Stimulated activated CD8-positive, alpha-beta memory T cell treated with anti-CD3 and anti-CD28 coated beads, Interleukin-7, amount 100 ng/mL, for 48 hours (primary cell): ENCODE results near the gene NUP133.
"Not testable (repeated sequence)": the region's sequence is repeated elsewhere in the genome, so short reads cannot be mapped to it uniquely, and the experiment has no call there.

ENCODE experiments used
- DNase-seq, 2 donors: peaks; one replicate each; pipeline ENCODE4 v3.0.0-alpha.2; 2020; ENCODE audit warnings: low read depth in 1 of 2; ENCODE audit errors: extremely low read depth in 1 of 2

NUP133 gene

DNA sequence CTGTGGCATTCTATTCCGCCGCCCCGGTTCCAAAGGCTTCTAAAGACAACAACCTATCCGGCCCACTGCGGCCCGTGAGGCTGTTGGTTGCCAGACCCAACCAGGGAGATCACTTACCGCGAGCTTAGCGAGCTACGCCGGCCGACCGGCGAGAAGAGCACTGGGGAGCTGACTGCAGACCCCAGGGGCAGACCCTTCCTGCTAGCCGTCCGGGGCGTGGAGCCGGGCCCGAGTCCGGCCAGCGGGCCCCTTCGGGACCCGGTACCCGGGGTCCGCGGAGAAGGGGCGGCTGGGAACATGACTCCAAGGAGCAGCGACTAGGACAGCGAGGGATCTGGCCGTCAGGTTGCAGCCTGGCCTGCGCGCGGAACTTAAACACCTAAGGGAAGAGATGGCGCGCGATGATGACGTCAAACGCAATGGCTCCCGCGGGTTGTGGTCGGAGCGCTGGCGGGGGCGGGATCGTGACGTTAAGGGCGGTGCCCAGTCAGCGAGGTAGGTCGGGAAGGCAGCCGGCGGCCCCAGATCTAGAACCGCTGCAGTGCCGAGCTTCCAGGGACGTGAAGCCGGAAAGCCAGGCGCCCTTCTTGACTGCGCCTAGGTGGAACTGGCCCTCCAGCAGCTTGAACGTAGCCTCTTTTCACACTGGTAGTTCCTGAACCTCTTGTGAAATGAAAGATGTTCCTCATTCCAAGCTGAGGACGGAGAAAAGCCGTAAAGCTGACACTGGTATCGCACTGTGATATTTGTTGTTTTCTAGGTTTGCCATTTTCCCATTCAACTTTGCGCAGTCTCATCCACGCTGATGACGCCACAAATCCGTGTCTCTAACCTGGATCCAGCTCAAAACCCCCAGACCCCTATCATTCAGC is at the start of gene NUP133:
Gene NUP133 (minus strand): TSS at position 391 of the 872 bp plus-strand sequence. CDS start 92 bp downstream, at position 299.
- peak; percentile 96 for DNase-seq

DNA sequence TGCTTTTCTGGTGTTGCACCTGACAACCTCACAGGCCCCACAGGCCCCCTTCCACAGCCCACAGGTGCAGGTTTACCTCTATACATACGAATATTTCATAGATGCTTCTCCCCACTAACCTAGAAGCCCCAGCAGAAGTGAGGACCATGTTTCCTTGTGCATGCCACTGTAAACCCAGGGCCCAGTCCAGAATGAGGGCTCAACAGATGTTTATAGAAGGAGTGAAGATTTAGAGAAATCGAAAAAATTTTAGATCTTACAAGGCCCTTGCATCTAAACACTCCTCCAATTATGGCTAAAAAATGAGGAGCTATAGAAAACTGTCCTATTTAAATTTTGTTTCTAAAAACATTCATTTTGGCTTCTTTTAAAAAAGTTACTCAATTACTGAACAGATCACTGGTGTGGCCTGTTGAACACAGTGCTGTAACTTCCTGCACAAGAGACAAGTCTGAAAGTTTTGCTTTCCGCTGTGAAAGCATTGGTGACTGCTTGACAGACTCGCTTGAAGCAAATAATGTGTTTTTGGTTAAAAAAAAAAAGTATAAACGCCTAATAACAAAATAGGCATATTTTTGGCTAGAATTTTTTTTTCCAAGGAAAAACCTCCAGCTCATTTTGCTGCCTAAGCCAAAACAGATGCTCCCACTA is 49.2 kb upstream of the NUP133 start:
- DNase-seq = no peak

DNA sequence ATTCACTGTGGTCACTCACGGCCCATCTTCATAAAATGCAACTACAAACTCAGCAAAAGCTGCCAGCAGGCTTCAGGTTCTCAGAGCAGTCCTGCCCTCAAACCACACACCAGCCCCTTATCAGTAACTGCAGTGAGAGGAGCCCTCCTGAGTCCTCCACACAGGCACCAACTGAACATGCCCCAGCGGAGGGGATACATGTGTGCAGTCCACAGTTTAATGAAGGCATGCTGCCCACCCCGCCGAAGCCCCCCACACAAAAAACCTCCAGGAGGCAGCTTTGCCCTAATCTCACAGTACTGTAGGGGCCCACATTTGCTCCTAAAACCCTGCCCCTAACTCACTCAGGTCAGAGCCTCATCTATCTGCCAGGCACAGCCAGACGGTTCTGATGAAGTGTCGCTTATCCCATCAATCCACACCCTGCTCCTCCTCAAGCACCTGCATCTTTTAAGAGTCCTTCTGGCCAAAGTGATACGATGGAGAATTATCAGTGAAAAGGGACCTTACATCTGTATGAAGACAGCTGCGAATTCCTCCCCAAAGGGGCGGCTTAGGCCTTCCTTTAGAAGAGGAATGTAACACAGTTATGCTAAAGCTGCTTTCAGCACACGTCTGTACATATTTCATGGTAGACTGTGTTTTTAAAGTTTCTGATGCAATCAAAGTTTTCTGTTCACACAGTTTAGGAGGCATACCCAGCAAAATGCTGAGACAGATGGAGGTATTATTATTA is 46.9 kb upstream of the NUP133 start:
- DNase-seq = no peak

DNA sequence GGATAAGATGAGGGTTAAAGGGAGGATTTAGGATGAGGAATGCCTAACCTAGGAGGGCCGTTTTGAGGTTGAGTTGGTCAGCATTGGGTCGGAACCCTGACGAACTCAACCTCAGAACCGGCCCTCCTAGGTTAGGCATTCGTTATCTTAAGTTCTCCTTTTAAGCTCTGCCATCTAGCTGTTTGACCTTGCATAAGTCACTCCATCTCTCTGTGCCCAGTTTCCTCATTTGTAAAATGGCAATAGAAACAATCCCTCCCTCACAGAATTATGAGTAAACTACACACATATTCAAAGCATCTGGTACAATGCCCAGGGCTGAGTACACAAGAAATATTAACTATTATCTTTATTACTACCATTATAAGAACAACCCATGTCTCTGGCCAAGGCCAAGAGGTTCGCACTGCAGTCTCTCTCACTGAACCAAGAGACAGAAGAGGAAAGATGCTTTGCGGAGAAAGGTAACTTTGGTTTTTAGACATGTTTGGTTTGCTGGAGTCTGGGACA is 45.5 kb upstream of the NUP133 start:
- DNase-seq = no peak

DNA sequence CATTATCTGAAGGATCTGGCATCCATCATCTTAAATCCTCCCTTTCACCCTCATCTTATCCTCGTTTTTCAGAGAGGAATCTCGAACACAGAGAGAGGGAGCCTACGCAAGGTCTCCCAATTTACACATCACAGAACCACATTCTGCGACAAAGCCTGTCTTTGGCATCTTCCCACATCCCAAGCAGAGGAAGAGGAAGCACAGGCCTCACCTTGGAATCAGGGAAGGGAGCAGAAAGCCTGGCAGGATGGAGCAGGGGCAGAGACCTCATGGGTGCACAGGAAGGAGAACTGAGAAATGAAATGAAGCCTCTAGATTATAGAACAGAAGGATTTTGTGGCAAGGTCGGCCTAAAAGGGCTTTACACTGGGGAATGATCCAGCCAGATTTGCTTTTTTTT is 44.6 kb upstream of the NUP133 start:
- no peak for DNase-seq

DNA sequence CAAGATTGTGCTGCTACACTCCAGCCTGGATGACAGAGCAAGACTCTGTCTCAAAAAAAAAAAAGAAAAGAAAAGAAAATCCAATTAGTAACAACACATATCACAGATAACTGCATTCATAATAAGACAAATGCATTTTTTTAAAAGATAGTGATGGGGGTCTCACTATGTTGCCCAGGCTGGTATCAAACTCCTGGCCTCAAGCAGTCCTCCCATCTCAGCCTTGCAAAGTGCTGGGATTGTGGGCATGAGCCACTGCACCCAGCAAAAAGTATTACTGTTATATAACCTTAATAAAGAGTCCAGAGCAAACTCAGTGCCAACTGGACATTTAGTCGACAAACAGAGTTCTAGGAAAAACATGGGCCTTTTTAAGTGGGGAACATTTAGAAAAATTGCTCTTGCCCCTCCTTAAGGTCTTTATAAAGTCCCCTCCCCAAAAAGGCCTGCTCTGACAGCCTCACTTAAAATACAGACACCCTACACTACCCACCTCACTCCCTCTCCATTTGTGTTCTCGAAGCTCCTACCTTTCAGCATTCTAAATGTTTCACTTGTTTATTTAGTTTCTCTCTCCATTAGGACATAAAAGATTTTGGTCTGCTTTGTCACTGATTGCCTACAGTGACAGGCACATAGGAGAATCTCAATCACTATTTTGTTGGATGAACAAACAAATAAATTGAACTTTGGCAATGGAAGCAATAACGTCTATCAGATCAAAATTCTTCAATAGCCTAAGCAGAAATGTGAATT is 42.8 kb upstream of the NUP133 start:
- no peak for DNase-seq

DNA sequence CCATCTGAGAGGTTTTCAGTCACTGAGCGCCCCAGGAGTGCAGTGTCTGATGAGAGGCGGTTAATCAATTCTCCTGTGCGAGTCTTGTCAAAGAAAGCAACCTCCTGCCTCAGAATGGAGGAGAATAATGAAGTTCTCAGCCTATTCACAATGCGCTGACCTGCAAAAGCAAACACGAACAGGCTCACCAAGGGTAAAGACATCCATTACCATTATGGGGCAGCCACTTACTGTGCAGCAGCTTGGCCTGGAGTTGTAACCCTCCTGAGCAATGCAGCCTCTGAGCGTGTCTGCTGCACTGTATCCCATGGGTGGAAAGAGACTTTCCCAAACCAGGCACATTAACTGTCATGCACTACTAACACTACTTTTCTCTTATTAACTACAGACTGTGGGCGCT is 39.4 kb upstream of the NUP133 start:
- DNase-seq = no peak

DNA sequence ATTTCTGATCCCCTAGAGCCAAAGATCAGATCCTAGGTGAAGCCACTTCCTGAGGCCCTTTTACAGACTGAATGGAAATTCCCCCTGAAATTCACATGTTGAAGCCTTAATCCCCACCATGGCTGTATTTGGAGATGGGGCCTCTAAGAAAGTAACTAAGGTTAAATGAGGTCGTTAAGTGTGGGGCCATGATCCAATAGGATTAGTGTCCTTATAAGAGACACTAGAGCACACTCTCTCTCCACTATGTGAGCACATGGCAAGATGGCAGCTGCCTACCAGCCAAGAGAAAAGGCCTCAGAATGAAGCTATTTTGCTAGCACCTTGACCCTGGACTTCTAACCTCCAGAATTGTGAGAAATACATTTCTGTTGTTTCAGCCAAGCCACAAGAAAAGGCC is 36.4 kb upstream of the NUP133 start:
- DNase-seq = no peak

DNA sequence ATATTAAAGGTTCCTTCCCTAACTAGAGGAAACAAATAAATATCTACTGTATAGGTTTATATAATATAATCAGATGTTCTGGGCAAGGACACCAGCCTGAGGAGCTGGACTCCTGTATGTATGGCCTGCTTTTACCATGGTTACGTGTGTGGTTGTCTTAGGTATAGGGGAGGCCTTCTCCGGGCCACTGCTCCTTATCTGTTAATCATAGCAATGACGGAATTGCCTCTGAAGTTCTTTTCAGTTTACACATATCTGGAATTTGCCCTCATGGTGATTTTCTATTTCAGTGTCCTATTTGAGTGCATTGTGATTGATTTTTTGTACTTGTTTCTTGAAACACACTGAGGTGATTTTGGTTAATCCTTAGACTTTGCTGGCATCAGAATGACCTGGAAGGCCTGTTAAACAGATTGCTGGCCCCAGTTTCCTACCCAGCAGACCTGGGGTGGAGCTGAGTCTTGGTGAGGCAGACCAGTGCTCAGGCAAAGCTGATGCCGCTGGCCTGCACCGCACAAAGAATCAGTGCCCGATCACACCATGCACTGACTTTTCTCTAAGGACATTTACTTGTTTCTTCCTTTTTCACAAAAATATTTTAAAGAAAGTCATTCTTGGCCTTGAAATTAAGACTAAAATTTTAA is 31.8 kb upstream of the NUP133 start:
- DNase-seq = no peak

DNA sequence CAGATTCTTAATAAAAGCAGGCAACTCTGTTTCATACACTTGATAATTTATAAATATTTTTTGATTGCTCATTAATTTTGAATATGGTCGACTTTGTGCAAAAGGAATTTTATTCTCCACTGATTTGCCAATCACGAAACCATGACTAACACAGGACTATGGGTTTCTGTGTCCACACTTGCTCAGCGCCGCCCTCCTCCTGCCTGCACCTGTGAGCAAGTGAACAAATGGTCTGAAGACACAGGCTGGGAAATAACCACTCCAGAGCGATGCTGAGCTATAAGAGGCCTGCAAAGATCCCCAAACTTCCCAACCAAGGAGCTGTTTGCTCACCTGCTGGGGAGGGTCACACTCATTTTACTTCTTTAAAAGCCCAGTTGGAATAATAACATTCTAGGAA is 30.8 kb upstream of the NUP133 start:
- no peak for DNase-seq

DNA sequence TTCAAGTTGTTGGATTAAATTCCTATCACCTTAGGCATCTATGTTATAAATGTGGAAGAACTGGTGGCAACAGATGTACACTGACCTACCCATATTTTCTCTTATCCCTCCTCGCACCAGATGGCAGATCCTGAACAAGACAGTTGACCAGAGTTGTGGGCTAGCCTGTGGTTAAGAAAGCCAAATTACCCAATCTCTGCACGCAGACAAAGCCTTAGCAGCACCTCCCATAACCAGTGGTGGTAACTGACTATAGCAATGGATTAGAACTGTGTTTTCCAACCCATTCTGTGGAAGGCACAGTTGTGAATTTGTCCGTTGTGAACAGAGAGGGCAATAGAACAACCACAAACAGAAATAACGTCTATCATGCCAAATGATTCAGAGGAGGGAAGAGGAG is 29.8 kb upstream of the NUP133 start:
- no peak for DNase-seq

DNA sequence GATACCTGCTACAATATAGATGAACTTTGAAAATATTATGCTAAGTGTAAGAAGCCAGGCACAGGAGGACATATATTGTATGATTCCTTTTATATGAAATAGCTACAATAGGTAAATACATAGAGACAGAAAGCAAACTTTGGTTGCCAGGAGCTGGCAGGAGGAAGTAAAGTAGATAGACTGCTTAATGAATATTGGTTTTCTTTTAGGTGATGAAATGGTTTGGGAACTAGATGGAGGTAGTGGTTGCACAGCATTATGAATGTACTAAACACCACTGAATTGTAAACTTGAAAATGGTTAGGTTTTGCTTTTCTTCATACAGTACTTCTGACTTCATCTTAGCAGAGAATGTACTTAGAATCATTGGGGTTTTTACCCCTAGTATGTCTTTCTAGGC is 28.8 kb upstream of the NUP133 start:
- DNase-seq = no peak

DNA sequence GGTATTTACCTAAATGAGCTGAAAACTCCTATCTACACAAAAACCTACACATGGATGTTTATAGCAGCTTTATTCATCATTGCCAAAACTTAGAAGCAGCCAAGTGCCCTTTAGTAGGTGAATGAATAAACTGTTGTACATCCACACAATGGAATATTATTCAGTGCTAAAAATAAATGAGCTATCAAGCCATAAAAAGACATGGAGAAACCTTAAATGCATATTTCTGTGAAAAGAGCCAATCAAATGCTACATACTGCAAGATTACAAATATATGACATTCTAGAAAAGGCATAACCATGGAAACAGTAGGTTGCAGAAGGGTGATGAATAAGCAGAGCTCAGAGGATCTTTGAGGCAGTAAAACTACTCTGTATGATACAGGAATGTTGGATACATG is 27.1 kb upstream of the NUP133 start:
- DNase-seq = no peak

DNA sequence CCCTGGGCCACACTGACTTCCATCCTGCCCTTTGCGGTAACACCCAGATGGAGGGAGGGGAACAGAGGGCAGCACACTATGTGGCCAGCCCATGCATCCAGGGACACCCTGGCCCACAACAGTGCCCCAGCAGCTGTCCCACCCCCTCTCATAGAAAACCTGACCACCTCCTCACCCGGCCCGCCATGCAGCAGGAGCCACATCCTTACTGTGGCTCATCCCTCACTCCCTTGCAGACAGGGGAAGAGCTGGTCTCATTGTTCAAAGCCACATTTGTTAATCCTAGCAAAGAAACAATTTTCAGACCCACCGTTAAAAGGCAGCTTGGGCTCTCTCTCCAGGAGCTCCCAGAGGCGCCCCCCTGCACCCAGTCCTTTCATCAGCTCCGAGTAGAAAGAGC is 23.2 kb upstream of the NUP133 start:
- DNase-seq = no peak

DNA sequence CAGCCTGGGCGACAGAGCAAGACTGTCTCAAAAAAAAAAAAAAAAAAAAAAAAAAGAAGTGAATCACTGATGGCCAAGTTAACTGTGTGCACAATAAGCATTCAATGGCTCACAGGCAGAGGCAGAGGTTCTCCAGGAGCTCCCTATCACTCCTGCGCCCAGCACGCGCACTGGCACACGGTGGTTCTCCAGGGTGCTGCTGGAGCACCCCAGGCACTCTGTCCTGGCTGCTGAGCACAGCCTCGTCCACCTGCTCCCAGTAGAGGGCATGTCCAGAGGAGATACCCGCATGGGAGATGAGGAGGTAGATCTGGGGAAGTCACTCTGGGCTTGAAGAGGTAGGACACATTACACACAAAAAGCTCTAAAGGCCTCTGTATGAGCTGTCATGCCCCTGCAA is 21.5 kb upstream of the NUP133 start:
- no peak for DNase-seq

DNA sequence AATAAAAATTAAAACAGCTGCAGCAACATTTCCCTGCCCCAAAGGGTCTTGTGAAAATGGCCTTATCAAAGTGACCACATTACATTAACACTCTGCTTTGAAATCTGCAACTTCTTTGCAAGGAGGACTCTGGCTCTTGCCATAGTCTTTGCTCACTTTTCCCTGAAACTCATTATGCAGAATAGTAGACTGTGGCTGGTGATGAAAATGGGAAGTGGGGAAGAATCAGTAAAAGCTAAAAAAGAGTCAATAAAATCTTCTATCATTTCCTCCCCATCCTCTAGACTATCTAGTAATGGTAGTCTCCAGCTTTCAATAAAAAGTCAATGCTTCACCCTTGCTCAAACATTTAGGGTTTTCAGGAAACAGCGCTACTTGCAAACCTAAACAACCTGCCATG is 18.6 kb upstream of the NUP133 start:
- DNase-seq = no peak

DNA sequence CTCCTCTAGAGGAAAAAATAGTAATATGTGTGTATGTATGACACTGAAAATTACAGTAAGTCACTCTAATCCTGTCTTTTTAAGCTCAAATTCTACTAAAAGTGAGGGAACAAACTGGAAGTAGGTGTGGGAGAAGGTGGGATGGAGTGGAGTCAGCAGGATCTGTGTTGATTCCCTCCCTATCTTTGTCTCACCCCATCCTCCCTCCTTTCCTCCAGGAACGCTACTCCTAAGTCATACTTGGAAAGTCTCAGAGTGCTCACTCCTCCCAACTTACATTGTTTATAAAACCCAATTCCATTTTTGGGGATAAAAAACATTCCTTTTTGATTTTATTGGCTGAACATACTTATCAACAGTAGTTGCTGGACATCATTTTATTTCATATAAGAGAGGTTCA is 14.9 kb upstream of the NUP133 start:
- DNase-seq = no peak

DNA sequence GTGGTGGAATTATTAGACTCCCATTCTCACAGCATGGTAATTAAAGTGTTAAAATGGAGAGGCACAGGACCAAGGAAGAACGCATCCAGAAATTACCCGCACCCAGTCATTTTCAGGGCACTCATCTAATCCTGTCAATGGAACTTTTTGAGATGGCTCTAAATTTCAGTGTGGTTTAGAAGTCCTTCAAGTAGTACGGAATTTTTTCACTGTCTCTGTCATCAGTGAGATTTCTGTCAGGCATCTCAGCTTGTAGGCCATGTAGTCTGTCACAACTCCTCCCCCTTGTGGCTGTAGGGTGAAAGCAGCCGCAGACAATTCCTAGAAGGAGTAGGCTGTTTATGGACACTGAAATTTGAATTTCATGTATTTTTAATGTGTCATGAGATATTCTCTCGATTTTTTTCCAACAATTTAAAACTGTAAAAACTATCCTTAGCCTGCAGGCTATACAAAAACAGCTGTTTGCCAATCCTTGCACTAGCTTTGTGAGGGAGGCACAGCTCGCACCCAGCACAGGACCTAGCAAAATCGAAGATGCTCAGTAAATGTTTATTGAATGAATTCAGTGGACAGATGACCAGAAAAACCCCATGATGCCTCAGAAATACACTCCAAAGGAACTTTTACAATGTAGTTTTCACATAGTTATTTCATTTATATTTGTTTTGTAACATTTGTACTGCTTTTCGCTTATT is 6.6 kb upstream of the NUP133 start:
- DNase-seq = peak in 1 of 2 donors; percentile 25

DNA sequence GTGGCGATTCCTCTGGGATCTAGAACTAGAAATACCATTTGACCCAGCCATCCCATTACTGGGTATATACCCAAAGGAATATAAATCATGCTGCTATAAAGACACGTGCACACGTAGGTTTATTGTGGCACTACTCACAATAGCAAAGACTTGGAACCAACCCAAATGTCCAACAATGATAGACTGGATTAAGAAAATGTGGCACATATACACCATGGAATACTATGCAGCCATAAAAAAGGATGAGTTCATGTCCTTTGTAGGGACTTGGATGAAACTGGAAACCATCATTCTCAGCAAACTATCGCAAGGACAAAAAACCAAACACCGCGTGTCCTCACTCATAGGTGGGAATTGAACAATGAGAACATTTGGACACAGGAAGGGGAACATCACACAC is 3.5 kb upstream of the NUP133 start:
- not testable (repeated sequence) for DNase-seq

DNA sequence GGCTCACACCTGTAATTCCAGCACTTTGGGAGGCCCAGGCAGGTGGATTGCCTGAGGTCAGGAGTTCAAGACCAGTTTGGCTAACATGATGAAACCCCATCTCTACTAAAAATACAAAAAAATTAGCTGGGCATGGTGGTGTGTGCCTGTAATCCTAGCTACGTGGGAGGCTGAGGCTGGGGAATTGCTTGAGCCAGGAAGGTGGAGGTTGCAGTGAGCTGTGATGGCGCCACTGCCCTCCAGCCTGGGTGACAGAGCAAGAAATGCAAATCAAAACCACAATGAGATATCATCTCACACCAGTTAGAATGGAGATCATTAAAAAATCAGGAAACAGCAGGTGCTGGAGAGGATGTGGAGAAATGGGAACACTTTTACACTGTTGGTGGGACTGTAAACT is 3.1 kb upstream of the NUP133 start:
- DNase-seq = not testable (repeated sequence)
